GM12872 (cell line): ENCODE data around the gene C21orf58.

ENCODE experiments used
- TF ChIP-seq, protein P1 (sequence below): IDR thresholded peaks from 3 replicates; pipeline ENCODE4 v1.5.1; 2011; ENCODE audit warnings: low read depth, mild to moderate bottlenecking, low read length, moderate library complexity; ENCODE audit not compliant: insufficient read depth

The C21orf58 gene

DNA sequence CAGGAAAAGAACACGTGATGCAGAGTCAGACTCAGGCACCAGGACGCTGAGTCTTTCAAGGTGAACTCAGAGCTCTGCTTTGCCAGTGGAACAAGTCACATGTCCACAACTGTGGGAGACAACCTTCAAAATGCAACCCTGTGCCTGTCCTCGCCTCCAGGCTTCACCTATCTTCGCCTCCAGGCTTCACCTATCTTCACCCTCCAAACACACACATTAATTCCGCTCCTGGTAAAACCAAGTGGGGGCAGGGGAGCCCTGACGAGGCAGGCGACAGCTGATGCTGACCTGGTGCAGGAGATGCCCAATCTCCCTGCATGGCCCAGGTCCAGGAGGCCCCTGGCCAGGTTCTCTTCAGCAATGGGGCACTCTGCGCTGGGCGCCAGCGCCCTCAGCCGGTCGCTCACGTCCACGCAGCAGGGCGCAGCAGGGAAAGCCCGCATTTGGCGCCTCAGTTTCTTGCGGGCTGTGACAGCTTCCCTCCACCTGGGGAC lies 67.1 kb downstream of the C21orf58 start:
- TF ChIP-seq, protein P1, sequence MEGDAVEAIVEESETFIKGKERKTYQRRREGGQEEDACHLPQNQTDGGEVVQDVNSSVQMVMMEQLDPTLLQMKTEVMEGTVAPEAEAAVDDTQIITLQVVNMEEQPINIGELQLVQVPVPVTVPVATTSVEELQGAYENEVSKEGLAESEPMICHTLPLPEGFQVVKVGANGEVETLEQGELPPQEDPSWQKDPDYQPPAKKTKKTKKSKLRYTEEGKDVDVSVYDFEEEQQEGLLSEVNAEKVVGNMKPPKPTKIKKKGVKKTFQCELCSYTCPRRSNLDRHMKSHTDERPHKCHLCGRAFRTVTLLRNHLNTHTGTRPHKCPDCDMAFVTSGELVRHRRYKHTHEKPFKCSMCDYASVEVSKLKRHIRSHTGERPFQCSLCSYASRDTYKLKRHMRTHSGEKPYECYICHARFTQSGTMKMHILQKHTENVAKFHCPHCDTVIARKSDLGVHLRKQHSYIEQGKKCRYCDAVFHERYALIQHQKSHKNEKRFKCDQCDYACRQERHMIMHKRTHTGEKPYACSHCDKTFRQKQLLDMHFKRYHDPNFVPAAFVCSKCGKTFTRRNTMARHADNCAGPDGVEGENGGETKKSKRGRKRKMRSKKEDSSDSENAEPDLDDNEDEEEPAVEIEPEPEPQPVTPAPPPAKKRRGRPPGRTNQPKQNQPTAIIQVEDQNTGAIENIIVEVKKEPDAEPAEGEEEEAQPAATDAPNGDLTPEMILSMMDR: no peak

DNA sequence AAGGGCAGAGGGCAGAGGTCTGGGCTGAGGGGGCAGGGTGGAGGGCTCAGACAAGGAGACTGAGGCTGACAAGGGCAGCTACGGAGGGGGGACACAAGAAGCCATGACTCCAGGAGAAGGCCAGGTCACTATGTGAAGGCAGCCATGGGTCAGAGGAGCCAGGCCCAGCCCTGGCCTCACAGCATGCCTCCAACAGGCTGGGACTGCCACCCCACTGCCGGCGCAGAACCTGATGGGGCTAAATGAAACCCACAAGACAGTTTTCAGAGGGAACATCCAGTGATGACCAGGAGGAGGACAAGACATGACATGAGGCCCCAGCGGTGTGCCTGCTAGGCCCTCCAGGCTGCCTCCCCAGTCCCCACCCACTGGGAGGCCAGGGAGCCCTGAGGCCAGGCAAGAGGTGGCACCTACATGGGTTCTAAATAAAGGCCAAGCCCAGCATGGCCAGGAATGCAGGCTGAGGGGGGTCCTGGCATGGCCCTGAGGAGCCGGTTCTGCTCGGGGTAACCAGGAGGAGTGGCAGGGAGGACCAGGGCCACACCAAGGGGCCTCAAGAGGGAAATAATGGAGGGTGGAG lies 67.8 kb downstream of the C21orf58 start:
- TF ChIP-seq, protein P1: no peak

DNA sequence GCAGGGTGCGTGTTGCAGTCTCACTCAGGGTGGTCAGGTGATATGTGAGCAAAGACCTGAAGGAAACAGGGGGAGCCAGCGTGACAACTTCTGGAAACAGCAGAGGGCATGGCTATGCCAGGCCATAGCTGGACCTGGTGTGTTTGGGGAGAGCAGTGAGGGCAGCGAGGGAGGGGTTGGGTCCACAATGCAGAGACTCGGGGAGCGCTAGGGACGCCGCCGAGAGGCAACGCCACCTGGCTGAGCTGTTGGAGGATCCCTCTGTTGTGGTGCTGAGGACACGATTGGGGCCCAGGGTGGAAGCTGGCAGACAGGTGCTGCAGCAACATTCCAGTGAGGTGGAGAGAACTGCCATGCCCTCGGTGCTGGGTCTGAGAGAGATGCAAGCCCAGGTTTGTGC lies 68.5 kb downstream of the C21orf58 start:
- TF ChIP-seq, protein P1: no peak

DNA sequence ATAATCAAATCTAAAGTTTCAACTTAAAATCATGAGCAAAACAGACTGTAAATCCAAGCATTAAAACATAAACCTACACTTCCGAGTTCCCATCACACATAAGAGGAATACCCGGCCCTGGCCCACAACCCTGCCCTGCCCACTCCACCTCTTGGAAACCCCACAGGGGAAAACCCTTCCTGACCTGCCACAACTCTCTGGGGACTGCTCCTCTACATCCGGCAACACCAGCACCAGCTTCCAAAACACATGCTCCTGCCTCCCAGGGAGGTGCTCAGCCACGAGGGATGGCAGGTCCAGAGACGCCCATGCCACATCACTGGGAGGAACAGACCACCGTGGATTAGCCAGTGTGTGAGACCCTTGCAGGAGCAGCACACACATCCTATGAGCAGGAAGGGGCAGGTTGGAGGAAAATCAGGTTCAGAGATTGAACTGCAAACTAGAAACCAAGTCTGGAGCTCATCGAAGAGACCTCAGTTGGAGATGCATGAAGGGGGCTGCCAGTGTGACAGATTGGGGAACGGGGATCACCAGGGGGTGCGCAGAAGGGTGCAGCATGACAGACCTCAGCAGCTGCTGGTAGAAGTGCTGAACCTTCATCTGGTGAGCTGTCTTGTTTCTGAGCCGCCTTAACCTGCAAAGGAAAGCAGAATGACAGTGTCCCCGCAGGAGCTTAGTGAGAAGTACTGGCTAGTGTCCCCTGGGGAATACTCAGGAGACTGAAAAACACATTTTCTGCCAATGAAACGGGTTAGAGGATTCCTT lies 69.3 kb downstream of the C21orf58 start:
- TF ChIP-seq, protein P1: no peak

- TF ChIP-seq, protein P1: no peak
These were observed 70.0 kb downstream of the C21orf58 start for GRCh38 chr21:46253610-46254124.

DNA sequence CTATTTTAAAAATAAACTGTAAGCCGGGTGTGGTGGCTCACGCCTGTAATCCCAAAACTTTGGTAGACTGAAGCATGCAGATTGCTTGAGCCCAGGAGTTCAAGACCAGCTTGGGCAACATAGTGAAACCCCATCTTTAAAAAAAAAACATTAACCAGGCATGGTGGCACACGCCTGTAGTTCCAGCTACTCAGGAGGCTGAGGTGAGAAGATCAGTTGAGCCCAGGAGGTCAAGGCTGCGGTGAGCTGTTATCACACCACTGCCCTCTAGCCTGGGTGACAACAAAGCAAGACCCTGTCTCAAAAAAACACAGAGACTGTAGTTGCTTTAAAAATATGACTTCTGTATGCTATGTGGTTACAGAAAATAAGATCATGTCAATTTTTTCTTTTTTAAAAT lies 70.8 kb downstream of the C21orf58 start:
- TF ChIP-seq, protein P1: no peak
